ENCODE measurements around the gene LIMCH1.
A peak's percentile ranks its signal among the peaks of the same experiment; 100 is the strongest.

LIMCH1 gene

DNA sequence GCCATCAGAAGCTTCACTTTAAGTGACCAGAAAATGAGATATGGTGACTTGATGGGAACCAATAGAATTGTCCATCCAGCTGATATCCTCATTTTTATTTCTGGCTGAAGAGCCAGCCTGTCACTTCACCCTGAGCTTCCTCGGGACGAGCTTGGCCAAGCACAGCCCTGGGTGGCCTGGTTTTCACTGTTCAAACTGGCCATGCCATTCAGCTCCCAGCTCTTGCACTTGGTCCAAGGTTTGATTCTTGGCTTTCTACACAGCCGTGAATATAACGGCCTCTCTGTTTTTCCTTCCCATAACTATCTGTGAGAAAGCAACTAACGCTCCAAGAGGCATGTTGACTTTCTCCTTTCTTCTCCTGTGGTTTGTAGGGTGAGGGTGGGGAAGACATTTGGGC, 71.9 kb downstream of the LIMCH1 start:
- H3K9me3 ChIP-seq (ENCODE audit: low read length), result no peaks in the 10 kb centered on the region
- H3K4me3 ChIP-seq (ENCODE audit: low read length), result no peak overlapping the region
- no peaks in the 10 kb centered on the region for H3K27me3 ChIP-seq (ENCODE audit: insufficient read depth, low read length)
- peaks cover 3% of the 10 kb centered on the region for H3K36me3 ChIP-seq (ENCODE audit: insufficient read depth, low read length)
- H2AFZ ChIP-seq (ENCODE audit: low read depth, low read length), result no peak overlapping the region
- H3K4me1 ChIP-seq (ENCODE audit: insufficient read depth, low read length), result peaks cover 34% of the 10 kb centered on the region

DNA sequence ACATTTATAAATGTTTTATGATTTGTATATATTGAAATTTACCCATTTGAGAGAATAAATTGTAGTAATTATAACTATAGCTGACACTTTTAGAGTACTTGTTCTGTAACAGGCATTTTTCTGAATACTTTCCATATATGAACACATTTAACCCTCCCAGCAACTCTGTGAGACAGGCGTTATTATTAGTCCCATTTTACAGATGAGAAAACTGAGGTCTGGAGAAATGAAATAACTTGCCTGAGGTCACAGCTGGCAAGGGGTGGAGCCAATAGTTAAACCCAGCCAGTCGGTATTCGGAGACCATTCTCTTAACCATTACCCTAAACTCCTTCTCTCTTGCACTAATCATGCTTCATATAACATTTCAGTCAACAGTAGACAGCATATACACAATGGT, 72.5 kb downstream of the LIMCH1 start:
- Histone ChIP-seq H2AFZ (ENCODE audit: low read depth, low read length) (no peak overlapping the region), H3K27me3 (ENCODE audit: insufficient read depth, low read length) (no peaks in the 10 kb centered on the region), H3K36me3 (ENCODE audit: insufficient read depth, low read length) (peaks cover 5% of the 10 kb centered on the region), H3K4me3 (ENCODE audit: low read length) (no peak overlapping the region), H3K4me1 (ENCODE audit: insufficient read depth, low read length) (peaks cover 40% of the 10 kb centered on the region), H3K9me3 (ENCODE audit: low read length) (no peaks in the 10 kb centered on the region)

DNA sequence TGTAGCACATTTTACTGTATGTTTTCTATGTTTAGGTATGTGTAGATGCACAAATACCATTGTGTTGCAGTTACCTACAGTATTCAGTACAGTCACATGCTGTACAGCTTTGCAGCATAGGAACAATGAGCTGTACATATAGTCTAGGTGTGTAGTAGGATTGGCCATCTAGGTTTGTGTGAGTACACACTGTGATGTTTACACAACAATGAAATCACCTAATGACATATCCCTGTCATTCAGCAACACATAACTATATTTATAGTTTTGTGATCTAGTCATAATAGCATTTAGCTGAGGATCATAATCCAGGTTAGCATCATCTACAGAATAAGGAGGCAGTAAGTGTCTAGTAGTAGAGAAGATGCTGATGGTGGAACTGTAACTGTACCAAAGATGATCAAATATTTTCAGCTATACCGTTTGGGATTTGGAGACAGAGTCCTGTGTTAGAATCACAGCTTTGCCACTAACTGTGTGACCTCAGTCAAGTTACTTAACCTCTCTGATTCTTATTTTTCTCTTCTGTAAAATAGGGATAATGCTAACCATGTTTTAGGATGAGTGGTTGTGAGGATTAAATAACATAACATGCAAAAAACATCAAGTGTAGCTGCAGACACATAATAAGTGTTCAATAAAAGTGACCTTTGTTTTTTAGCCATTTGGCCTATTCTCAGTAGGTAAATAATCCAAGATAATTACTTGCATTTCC, 73.3 kb downstream of the LIMCH1 start:
- no peaks in the 10 kb centered on the region for H3K27me3 ChIP-seq (ENCODE audit: insufficient read depth, low read length)
- H3K4me1 ChIP-seq (ENCODE audit: insufficient read depth, low read length), result peaks cover 43% of the 10 kb centered on the region
- no peak overlapping the region for H2AFZ ChIP-seq (ENCODE audit: low read depth, low read length)
- H3K4me3 ChIP-seq (ENCODE audit: low read length), result no peak overlapping the region
- H3K9me3 ChIP-seq (ENCODE audit: low read length), result no peaks in the 10 kb centered on the region
- peaks cover 5% of the 10 kb centered on the region for H3K36me3 ChIP-seq (ENCODE audit: insufficient read depth, low read length)

DNA sequence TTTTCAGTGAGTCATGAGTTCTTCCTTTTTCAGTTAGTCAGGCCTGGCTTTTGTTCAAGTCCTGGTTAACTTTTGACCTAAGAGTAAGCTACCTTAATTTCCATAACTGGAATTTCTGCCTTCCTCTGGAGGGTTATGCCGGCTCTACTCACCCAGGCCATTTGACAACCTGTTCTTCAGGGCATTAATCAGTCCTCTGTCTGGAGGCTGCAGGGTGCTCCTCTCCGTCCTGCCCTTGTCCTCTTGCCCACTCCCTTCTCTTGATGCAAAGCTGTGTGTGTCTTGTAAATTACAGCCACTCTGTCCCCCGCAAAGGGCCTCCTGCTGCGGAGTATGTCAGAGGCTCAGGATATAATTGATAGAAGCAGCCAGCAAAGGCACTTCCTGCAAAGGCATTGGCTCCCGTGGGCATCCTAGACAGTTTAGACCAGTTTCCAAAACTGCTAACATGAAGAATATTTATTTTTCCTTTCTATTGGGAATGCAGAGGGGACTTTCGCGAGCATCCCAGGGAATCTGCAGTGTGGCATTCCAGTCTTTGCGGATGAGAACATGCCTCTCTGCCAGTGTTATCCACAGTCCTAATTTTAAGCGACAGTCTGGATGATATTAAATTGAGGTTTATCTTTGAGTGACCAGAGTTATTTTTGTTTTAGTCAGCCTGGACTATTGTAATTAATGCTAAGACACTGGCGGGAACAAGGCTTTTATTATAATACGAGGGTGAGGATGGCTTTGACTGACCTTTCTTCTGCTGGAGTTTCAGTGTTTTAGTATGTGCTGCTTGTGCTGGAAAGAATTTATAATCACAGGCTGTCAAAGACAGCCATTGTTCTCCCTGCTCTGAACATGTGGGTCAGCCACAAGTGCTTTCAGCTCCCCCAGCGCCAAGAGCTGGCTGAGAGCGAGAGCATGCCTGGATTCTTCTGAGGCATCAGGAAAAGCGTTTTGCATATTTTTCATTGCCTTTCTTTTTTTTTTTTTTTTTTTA, 74.2 kb downstream of the LIMCH1 start:
- H3K4me1 ChIP-seq (ENCODE audit: insufficient read depth, low read length), result peaks cover 45% of the 10 kb centered on the region
- no peaks in the 10 kb centered on the region for H3K9me3 ChIP-seq (ENCODE audit: low read length)
- no peak overlapping the region for H2AFZ ChIP-seq (ENCODE audit: low read depth, low read length)
- H3K4me3 ChIP-seq (ENCODE audit: low read length), result peak overlapping the region; percentile 60
- peaks cover 5% of the 10 kb centered on the region for H3K36me3 ChIP-seq (ENCODE audit: insufficient read depth, low read length)
- H3K27me3 ChIP-seq (ENCODE audit: insufficient read depth, low read length), result no peaks in the 10 kb centered on the region

DNA sequence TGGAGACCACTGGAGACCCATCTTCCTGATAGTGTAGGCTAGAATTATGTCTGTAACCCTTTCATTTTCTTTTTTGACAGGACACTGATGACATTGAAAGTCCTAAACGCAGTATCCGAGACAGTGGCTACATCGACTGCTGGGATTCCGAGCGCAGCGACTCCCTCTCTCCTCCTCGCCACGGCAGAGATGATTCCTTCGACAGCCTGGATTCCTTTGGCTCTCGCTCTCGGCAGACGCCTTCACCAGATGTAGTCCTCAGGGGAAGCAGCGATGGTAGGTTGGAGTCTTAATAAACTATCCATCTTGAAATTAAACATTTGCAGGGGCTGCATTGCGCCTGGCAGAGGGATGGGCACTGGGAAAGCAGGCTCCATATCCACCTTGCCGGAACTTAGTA, 75.4 kb downstream of the LIMCH1 start:
- Histone ChIP-seq H3K4me1 (ENCODE audit: insufficient read depth, low read length) (peaks cover 49% of the 10 kb centered on the region), H3K9me3 (ENCODE audit: low read length) (no peaks in the 10 kb centered on the region), H3K4me3 (ENCODE audit: low read length) (peak overlapping the region; percentile 60), H3K27me3 (ENCODE audit: insufficient read depth, low read length) (no peaks in the 10 kb centered on the region), H3K36me3 (ENCODE audit: insufficient read depth, low read length) (peaks cover 11% of the 10 kb centered on the region), H2AFZ (ENCODE audit: low read depth, low read length) (no peak overlapping the region)

DNA sequence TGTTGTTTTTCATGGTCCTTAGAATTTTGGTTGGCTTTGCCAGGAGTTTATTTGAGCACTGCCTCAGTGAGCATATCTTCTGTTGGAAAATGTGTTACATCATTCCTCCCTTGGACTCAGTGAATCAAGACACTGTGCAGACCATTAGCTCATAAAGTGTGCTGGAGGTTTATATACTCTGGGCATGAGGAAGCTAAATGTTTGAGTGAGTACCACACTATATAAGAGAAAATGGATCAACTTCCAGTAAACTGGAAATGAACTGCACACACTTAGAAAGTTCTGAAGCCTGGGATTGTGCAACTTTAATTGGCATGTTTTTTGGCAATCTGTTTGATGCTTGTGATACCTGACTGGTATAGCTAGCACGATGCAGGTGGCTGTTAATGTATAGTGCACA, 75.9 kb downstream of the LIMCH1 start:
- peaks cover 49% of the 10 kb centered on the region for H3K4me1 ChIP-seq (ENCODE audit: insufficient read depth, low read length)
- H3K36me3 ChIP-seq (ENCODE audit: insufficient read depth, low read length), result peaks cover 15% of the 10 kb centered on the region
- no peak overlapping the region for H2AFZ ChIP-seq (ENCODE audit: low read depth, low read length)
- peak overlapping the region; percentile 60 for H3K4me3 ChIP-seq (ENCODE audit: low read length)
- H3K27me3 ChIP-seq (ENCODE audit: insufficient read depth, low read length), result no peaks in the 10 kb centered on the region
- H3K9me3 ChIP-seq (ENCODE audit: low read length), result no peaks in the 10 kb centered on the region

DNA sequence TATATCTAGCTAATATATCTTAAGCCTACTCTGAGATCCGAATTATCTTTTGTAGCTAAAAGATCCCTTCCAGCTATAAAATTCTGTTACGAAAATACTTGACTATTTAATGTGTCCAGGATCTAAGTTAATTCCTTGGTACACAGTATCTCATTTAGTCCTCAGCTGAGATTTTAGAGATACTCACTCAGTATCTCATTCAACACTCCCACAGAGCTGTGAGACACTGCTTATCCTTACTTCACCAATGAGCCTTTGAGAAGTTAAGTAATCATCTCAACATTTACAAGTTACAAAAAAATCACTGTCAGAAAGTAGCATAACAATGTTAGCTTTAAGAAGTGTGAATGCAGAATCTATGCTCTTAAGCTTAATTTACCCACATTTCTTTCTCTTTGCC, 76.6 kb downstream of the LIMCH1 start:
- H3K4me1 ChIP-seq (ENCODE audit: insufficient read depth, low read length), result peaks cover 49% of the 10 kb centered on the region
- H3K4me3 ChIP-seq (ENCODE audit: low read length), result peak overlapping the region; percentile 60
- peaks cover 22% of the 10 kb centered on the region for H3K36me3 ChIP-seq (ENCODE audit: insufficient read depth, low read length)
- H3K9me3 ChIP-seq (ENCODE audit: low read length), result no peaks in the 10 kb centered on the region
- no peak overlapping the region for H2AFZ ChIP-seq (ENCODE audit: low read depth, low read length)
- no peaks in the 10 kb centered on the region for H3K27me3 ChIP-seq (ENCODE audit: insufficient read depth, low read length)

DNA sequence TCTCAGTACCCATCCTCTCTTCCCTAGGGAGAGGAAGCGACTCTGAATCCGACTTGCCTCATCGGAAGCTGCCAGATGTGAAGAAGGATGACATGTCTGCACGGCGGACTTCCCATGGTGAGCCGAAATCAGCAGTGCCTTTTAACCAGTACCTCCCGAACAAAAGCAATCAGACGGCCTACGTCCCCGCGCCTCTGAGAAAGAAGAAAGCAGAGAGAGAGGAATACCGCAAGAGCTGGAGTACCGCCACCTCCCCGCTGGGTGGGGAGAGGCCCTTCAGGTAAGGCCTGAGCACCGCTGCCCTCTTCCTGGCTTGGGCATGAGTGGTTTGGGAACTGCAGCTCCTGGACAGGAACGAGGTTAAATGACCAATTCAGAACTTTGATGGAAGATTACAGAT, 81.2 kb downstream of the LIMCH1 start:
- Histone ChIP-seq H3K27me3 (ENCODE audit: insufficient read depth, low read length) (no peaks in the 10 kb centered on the region), H3K36me3 (ENCODE audit: insufficient read depth, low read length) (peaks cover 45% of the 10 kb centered on the region), H3K4me1 (ENCODE audit: insufficient read depth, low read length) (peaks cover 28% of the 10 kb centered on the region), H3K4me3 (ENCODE audit: low read length) (no peak overlapping the region), H2AFZ (ENCODE audit: low read depth, low read length) (no peak overlapping the region), H3K9me3 (ENCODE audit: low read length) (no peaks in the 10 kb centered on the region)

DNA sequence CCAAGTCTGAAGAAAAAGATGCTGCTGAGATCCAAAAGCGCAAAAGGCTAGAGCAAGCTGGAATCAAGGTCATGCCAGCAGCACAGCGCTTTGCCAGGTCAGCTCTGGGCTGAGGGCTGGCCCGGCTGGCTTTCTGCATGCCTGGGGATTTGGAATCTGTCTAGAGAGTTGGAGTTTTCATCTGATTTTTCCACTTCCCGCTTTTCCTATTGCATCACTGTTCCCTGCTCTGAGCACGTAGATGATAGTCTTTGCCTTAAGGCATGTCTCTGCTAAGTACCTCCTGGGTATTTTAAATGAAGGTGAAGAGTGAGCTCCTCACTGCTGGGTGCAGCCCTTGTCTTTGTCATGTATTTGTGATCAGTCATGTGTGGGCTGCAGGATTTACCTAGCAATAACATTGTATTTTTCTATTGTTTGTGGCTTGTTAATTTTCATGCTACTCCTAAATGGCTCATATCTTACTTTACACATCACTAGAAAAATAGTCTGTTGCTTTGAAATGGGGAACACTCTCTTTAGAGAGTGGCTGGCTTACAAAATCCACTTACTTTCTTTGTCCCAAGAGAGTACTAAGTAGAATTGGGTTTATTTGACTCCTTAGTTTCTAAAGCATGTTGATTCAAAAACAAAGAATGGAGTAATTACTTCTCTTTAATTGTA, 82.8 kb downstream of the LIMCH1 start:
- H3K4me1 ChIP-seq (ENCODE audit: insufficient read depth, low read length), result peaks cover 13% of the 10 kb centered on the region
- peaks cover 43% of the 10 kb centered on the region for H3K36me3 ChIP-seq (ENCODE audit: insufficient read depth, low read length)
- no peak overlapping the region for H3K4me3 ChIP-seq (ENCODE audit: low read length)
- H3K9me3 ChIP-seq (ENCODE audit: low read length), result no peaks in the 10 kb centered on the region
- H2AFZ ChIP-seq (ENCODE audit: low read depth, low read length), result no peak overlapping the region
- H3K27me3 ChIP-seq (ENCODE audit: insufficient read depth, low read length), result no peaks in the 10 kb centered on the region

DNA sequence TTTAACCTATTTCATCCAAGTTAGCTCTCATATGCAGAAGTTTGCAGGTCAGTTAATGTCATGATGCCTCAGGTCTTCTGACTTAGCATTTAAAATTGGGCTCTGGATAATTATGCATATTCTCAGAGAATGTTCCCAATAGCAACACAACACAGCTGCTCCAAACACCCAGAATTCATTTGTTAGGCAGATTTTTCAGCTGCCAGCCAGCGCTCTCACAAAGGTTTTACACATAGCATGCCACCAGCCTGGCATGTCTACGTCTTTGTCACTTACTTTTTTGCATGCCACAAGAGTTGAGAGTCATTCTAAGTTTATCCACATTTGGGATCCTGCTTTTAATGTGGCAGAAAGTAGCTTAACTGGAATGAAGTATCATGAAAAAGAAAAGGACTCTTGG, 84.8 kb downstream of the LIMCH1 start:
- Histone ChIP-seq H3K9me3 (ENCODE audit: low read length) (no peaks in the 10 kb centered on the region), H3K4me1 (ENCODE audit: insufficient read depth, low read length) (peaks cover 7% of the 10 kb centered on the region), H3K27me3 (ENCODE audit: insufficient read depth, low read length) (no peaks in the 10 kb centered on the region), H3K4me3 (ENCODE audit: low read length) (no peak overlapping the region), H3K36me3 (ENCODE audit: insufficient read depth, low read length) (peaks cover 49% of the 10 kb centered on the region), H2AFZ (ENCODE audit: low read depth, low read length) (no peak overlapping the region)

DNA sequence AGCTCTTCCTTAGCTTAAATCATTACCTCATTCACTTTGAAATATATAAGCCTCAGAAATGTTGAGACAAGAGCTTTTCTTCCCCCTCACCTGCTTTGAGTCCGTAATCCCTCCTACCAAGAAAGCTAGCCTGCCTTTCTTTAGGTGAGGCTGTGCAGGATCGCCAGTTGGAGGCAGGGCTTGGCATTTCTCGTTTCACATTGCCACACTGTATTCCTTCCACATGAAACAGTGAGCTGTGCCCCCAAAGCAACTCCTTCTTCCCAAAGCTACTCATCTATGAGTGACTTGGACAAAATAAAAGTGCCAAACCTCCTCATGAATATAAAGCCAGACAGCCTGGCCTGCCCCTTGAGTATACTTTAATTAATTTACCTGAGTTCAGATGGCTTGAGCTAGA, 86.8 kb downstream of the LIMCH1 start:
- Histone ChIP-seq H3K27me3 (ENCODE audit: insufficient read depth, low read length) (no peaks in the 10 kb centered on the region), H3K9me3 (ENCODE audit: low read length) (no peaks in the 10 kb centered on the region), H3K36me3 (ENCODE audit: insufficient read depth, low read length) (peaks cover 37% of the 10 kb centered on the region), H3K4me3 (ENCODE audit: low read length) (no peak overlapping the region), H2AFZ (ENCODE audit: low read depth, low read length) (no peak overlapping the region), H3K4me1 (ENCODE audit: insufficient read depth, low read length) (peaks cover 10% of the 10 kb centered on the region)

DNA sequence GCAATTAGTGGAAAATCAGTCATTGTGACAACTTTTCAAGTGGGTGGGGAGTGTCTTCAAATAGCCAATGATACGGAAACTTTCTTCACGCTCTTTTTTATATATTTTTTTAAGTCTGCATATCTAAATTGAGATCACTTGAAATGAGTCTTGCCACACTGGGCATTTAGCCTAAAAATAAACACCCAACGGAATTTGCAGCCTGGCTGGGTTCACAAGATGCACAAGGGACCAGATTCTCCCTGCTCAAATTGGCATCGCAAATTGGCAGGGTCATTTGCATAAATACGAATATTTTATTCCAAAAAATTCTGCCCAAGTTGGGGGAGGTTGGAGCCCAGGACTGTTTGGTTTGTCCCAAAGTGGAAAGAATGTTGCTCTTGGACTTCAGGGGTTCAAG, 87.6 kb downstream of the LIMCH1 start:
- Histone ChIP-seq H3K9me3 (ENCODE audit: low read length) (no peaks in the 10 kb centered on the region), H3K27me3 (ENCODE audit: insufficient read depth, low read length) (no peaks in the 10 kb centered on the region), H2AFZ (ENCODE audit: low read depth, low read length) (no peak overlapping the region), H3K4me3 (ENCODE audit: low read length) (no peak overlapping the region), H3K4me1 (ENCODE audit: insufficient read depth, low read length) (peaks cover 10% of the 10 kb centered on the region), H3K36me3 (ENCODE audit: insufficient read depth, low read length) (peaks cover 30% of the 10 kb centered on the region)

DNA sequence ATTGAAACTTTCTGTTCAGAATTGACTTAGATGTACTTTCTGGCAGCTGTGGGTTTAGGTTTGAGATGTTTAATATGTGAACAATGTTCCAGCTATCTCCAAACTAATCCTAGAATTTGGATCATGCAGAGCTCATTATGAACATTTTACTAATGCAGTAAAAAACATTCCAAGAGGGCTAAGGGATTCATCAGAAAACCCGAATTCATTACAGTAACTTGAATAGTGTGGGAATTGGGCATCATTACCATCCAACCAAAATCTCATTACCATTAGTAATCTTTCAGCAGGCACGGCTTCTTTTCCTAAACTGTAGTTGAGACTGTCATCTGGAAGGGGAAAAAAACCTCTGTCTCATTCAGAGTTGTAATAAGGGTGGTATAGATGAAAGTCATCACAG, 91.0 kb downstream of the LIMCH1 start:
- Histone ChIP-seq H2AFZ (ENCODE audit: low read depth, low read length) (no peak overlapping the region), H3K36me3 (ENCODE audit: insufficient read depth, low read length) (peaks cover 30% of the 10 kb centered on the region), H3K4me3 (ENCODE audit: low read length) (no peak overlapping the region), H3K9me3 (ENCODE audit: low read length) (no peaks in the 10 kb centered on the region), H3K4me1 (ENCODE audit: insufficient read depth, low read length) (peaks cover 7% of the 10 kb centered on the region), H3K27me3 (ENCODE audit: insufficient read depth, low read length) (no peaks in the 10 kb centered on the region)

Measured in neuron (in vitro differentiated cells).